Hepatocyte (in vitro differentiated cells): ENCODE measurements around the gene PSPH. TPM values are rescaled to one million over a fixed set of nuclear protein-coding genes. Genes with fewer than 3 reads are reported as not detected.
"Not testable (repeated sequence)": the region's sequence is repeated elsewhere in the genome, so short reads cannot be mapped to it uniquely, and the experiment has no call there.

Experiments used
- DNase-seq: peaks from one replicate; pipeline ENCODE4 v3.0.0-alpha.2; 2016; ENCODE audit warnings: low spot score
- H2AFZ ChIP-seq: fragments of 200-600 bp; sonication (generic); 2 replicates; pipeline ENCODE4 v1.6.0; 2016; ENCODE audit warnings: antibody characterized with exemption, mild to moderate bottlenecking
- H3K27ac ChIP-seq: fragments of 200-600 bp; sonication (generic); 2 replicates; pipeline ENCODE4 v1.5.1; 2016; ENCODE audit warnings: mild to moderate bottlenecking
- H3K27me3 ChIP-seq: fragments of 200-600 bp; sonication (generic); 2 replicates; pipeline ENCODE4 v1.6.1; 2016
- H3K36me3 ChIP-seq: fragments of 200-600 bp; sonication (generic); replicated peaks from 2 replicates; pipeline ENCODE4 v1.5.1; 2016; ENCODE audit warnings: low read depth; ENCODE audit not compliant: insufficient read depth
- H3K4me1 ChIP-seq: fragments of 200-600 bp; sonication (generic); 2 replicates; pipeline ENCODE4 v1.5.1; 2016; ENCODE audit warnings: mild to moderate bottlenecking, moderate library complexity; ENCODE audit not compliant: insufficient read depth
- H3K4me2 ChIP-seq: fragments of 200-600 bp; sonication (generic); 2 replicates; pipeline ENCODE4 v1.6.0; 2016
- H3K4me3 ChIP-seq: fragments of 200-600 bp; sonication (generic); 2 replicates; pipeline ENCODE4 v1.5.1; 2016; ENCODE audit warnings: mild to moderate bottlenecking
- H3K79me2 ChIP-seq: fragments of 200-600 bp; sonication (generic); 2 replicates; pipeline ENCODE4 v1.6.0; 2017; ENCODE audit warnings: mild to moderate bottlenecking
- H3K9me2 ChIP-seq: fragments of 200-600 bp; sonication (generic); replicated peaks from 2 replicates; pipeline ENCODE4 v1.6.0; 2017; ENCODE audit warnings: mild to moderate bottlenecking; ENCODE audit not compliant: insufficient read depth
- H3K9me3 ChIP-seq: fragments of 200-600 bp; sonication (generic); 2 replicates; pipeline ENCODE4 v1.5.1; 2016; ENCODE audit warnings: low read depth, mild to moderate bottlenecking
- H4K20me1 ChIP-seq: fragments of 200-600 bp; sonication (generic); 2 replicates; pipeline ENCODE4 v1.6.0; 2016; ENCODE audit warnings: mild to moderate bottlenecking; ENCODE audit not compliant: insufficient read depth, poor library complexity, severe bottlenecking
- EZH2 ChIP-seq: fragments of 200-600 bp; sonication (generic); IDR thresholded peaks from 2 replicates; pipeline ENCODE4 v1.6.1; 2016; ENCODE audit warnings: antibody characterized with exemption, mild to moderate bottlenecking, borderline replicate concordance
- EZH2phosphoT487 ChIP-seq: fragments of 200-600 bp; sonication (generic); IDR thresholded peaks from one replicate; pipeline ENCODE4 v1.6.1; 2018; ENCODE audit warnings: antibody characterized with exemption, mild to moderate bottlenecking, low read depth, moderate library complexity; ENCODE audit not compliant: unreplicated experiment, severe bottlenecking
- WGBS: methylation state at CpG from one replicate; pipeline ENCODE4 v1.1.6; 2016; ENCODE audit warnings: low lambda C conversion rate; ENCODE audit errors: missing lambda C conversion rate; 5-methylcytosine and 5-hydroxymethylcytosine counted together
- polyA plus RNA-seq: library from polyadenylated mRNA; unstranded; fragments of >200 nt; fragmentation: Nextera tagmentation; extraction: Ambion mirVana; gene quantifications from 2 replicates; pipeline ENCODE4 v1.2.1, GENCODE V29; 2016
- total RNA-seq: library from RNA; depleted of rRNA; stranded (reverse); fragments of >200 nt; gene quantifications from 2 replicates; pipeline ENCODE4 v1.2.3, GENCODE V29; 2014
- TF ChIP-seq, protein P1 (sequence below): fragments of 200-600 bp; sonication (generic); IDR thresholded peaks from 2 replicates; pipeline ENCODE4 v1.5.1; 2016; ENCODE audit warnings: antibody characterized with exemption, mild to moderate bottlenecking; ENCODE audit not compliant: poor library complexity

PSPH gene
- total RNA-seq, result 160 TPM in 2 replicates
- polyA plus RNA-seq, result 35.5 and 48.0 TPM in 2 replicates

DNA sequence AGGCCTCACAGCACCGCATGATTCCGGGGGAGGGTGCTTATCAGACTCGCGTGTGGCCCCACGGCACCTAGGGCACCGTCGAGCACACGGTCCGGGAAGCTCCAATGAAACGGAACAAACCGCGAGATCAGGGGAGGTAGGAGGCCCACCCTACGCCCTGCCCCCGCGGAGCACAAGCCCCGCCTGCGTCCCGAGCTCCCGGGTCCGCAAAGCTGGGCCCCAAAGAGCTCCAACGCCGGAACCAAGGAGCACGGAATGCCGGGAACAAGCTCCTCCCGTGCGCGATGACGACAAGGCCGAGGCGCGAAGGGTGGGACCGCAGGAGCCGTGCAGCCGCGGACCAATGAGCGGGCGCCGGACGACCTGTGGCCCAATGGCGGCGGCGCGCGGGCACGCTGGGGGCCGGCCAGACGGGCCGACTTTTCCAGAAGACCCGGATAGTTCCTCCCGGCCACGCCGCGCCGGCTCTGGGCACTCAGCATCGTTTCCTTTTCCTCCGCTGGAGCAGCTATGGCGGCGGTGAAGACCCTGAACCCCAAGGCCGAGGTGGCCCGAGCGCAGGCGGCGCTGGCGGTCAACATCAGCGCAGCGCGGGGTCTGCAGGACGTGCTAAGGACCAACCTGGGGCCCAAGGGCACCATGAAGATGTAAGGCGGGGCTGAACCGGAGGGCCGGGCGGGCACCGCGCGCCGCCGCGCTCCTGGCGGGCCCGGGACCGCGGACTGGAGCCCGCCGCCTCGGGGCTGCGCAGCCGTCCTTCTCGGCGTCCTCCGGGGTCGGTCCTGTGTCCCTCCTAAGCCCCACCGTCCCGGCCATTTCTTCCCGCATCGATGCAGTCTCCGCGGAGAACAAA is at the start of gene PSPH, which contains the start of gene CCT6A:
PSPH (minus strand) TSS at position 106 of the 853 bp plus-strand sequence. CDS start 30,232 bp downstream, outside the sequence.
CCT6A (plus strand) TSS at position 427 of the 853 bp plus-strand sequence; CDS start at position 511, 84 bp downstream.
- Histone ChIP-seq H3K79me2 (peaks cover 62% of the 10 kb centered on the region), H3K27ac (peak within 1 kb of the TSS; percentile 96), H3K4me3 (peak within 1 kb of the TSS; percentile 64), H3K27me3 (no peaks in the 10 kb centered on the region), H3K9me2 (no peaks in the 10 kb centered on the region), H3K36me3 (no peaks in the 10 kb centered on the region), H2AFZ (peak within 1 kb of the TSS; percentile 60), H3K4me2 (peak within 1 kb of the TSS; percentile 90), H3K9me3 (no peaks in the 10 kb centered on the region), H4K20me1 (no peaks in the 10 kb centered on the region), H3K4me1 (peaks cover 36% of the 10 kb centered on the region)
- TF ChIP-seq EZH2phosphoT487, result no peak
- TF ChIP-seq, protein P1, sequence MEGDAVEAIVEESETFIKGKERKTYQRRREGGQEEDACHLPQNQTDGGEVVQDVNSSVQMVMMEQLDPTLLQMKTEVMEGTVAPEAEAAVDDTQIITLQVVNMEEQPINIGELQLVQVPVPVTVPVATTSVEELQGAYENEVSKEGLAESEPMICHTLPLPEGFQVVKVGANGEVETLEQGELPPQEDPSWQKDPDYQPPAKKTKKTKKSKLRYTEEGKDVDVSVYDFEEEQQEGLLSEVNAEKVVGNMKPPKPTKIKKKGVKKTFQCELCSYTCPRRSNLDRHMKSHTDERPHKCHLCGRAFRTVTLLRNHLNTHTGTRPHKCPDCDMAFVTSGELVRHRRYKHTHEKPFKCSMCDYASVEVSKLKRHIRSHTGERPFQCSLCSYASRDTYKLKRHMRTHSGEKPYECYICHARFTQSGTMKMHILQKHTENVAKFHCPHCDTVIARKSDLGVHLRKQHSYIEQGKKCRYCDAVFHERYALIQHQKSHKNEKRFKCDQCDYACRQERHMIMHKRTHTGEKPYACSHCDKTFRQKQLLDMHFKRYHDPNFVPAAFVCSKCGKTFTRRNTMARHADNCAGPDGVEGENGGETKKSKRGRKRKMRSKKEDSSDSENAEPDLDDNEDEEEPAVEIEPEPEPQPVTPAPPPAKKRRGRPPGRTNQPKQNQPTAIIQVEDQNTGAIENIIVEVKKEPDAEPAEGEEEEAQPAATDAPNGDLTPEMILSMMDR, result no peak
- no peak for TF ChIP-seq EZH2
- DNase-seq, result peak; percentile 99
- WGBS, result 1% methylated on average over 89 of the region's 97 CpGs

DNA sequence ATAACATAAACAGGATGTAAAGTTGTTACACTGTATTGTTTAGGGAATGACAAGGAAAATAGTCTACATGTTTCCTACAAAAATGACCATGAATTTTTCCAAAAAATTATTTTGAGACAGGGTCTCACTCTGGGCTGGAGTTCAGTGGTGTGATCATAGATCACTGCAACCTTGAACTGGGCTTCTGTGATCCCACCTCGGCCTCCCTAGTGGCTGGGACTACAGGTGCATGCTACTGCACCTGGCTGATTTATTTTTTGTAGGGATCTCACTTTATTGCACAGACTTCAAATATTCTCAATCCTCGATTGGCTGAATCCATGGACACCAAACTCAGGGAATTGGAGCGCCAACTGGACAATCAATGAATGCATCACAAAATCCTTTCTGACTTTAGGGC is 48.4 kb upstream of the PSPH start:
- no peak overlapping the region for H3K4me3 ChIP-seq
- no peaks in the 10 kb centered on the region for H3K9me3 ChIP-seq
- H3K27me3 ChIP-seq, result no peaks in the 10 kb centered on the region
- H3K27ac ChIP-seq, result no peak overlapping the region
- no peaks in the 10 kb centered on the region for H3K79me2 ChIP-seq
- H3K9me2 ChIP-seq, result no peaks in the 10 kb centered on the region
- TF ChIP-seq, protein P1, result no peak
- TF ChIP-seq EZH2 (no peak), EZH2phosphoT487 (no peak)
- no peak for DNase-seq
- H3K36me3 ChIP-seq, result no peaks in the 10 kb centered on the region
- H3K4me2 ChIP-seq, result no peak overlapping the region
- WGBS, result 79% methylated on average over 3 of the region's 3 CpGs
- H2AFZ ChIP-seq, result no peak overlapping the region
- no peaks in the 10 kb centered on the region for H3K4me1 ChIP-seq
- H4K20me1 ChIP-seq, result no peaks in the 10 kb centered on the region

DNA sequence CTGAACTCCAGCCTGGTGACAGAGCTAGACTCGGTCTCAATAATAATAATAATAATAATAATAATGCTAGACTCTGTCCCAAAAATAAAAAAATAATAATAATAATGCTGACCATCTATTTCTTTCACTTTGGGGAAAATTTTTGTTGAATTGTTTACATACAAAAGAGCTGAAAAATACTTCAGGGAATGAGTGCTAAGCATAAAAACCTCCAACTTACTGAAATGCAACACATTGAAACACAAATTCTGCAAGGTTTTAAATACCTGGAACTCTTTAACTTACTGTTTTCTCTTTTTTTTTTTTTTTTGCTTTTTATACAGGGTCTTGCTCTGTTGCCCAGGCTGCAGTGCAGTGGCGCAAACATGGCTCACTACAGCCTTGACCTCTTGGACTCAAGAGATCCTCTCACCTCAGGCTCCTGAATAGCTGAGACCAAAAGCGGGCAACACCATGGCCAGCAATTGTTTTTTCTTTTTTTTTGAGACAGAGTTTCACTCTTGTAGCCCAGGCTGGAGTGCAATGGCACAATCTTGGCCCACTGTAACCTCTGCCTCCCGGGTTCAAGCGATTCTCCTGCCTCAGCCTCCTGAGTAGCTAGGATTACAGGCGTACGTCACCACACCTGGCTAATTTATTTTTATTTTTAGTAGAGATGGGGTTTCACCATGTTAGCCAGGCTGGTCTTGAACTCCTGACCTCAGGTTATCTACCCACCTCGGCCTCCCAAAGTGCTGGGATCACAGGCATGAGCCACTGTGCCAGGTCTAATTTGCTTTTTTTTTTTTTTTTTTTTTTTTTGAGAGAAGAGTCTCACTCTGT is 47.2 kb upstream of the PSPH start:
- not testable (repeated sequence) for H3K9me2 ChIP-seq, DNase-seq, H3K36me3 ChIP-seq, H3K27me3 ChIP-seq, H2AFZ ChIP-seq, H3K27ac ChIP-seq, H3K4me1 ChIP-seq, H3K79me2 ChIP-seq, H3K9me3 ChIP-seq, H3K4me2 ChIP-seq, H4K20me1 ChIP-seq, H3K4me3 ChIP-seq
- WGBS, result 98% methylated on average over 8 of the region's 8 CpGs

DNA sequence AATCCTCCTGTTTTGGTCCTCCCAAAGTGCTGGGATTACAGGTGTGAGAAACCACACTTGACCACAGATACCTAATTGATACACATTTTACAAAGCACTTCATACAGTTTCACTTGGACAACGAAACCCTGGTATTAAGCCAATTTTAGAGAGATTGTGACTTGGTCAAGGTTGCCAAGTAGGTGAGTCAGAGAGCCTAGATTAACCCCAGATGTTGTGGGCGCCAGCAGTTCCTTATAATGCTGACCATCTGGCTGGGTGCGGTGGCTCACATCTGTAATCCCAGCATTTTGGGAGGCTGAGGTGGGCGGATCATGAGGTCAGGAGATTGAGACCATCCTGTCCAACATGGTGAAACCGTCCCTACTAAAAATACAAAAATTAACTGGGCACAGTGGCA is 46.5 kb upstream of the PSPH start:
- Histone ChIP-seq H3K4me1 (no peaks in the 10 kb centered on the region), H3K9me2 (no peaks in the 10 kb centered on the region), H3K9me3 (no peaks in the 10 kb centered on the region), H3K27me3 (no peaks in the 10 kb centered on the region), H3K36me3 (no peaks in the 10 kb centered on the region), H2AFZ (no peak overlapping the region), H3K79me2 (no peaks in the 10 kb centered on the region), H3K27ac (no peak overlapping the region), H3K4me2 (no peak overlapping the region), H3K4me3 (no peak overlapping the region), H4K20me1 (no peaks in the 10 kb centered on the region)
- TF ChIP-seq, protein P1, result no peak
- TF ChIP-seq EZH2phosphoT487 (no peak), EZH2 (no peak)
- DNase-seq, result no peak
- WGBS, result 80% methylated on average over 5 of the region's 5 CpGs
